GM10266 (cell line): ENCODE results near the gene C15orf62.

Source experiments
- DNase-seq: peaks from one replicate; pipeline ENCODE4 v3.0.0; 2012; ENCODE audit errors: extremely low spot score
- TF ChIP-seq, protein P1 (sequence below): IDR thresholded peaks from 2 replicates; pipeline ENCODE4 v1.5.1; 2012; ENCODE audit warnings: mild to moderate bottlenecking, low read depth; ENCODE audit not compliant: control insufficient read depth, insufficient read depth; ENCODE audit errors: missing control alignments

Gene C15orf62

DNA sequence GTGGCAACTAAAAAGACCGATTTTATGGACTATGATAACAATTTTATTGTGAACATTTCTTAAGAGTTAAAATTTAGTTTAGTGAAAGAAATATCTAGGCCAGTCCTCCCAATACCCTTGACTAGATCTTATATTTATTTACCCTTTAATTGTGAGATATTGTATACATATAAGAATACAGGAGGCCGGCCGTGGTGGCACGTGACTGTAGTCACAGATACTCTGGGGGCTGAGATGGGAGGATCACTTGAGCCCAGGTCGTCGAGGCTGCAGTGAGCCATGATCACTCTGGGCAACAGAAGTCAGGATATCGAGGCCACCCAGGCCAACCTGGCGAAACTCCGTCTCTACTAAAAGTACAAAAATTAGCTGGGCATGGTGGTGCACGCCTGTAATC lies 14.0 kb upstream of the C15orf62 start:
- TF ChIP-seq, protein P1, sequence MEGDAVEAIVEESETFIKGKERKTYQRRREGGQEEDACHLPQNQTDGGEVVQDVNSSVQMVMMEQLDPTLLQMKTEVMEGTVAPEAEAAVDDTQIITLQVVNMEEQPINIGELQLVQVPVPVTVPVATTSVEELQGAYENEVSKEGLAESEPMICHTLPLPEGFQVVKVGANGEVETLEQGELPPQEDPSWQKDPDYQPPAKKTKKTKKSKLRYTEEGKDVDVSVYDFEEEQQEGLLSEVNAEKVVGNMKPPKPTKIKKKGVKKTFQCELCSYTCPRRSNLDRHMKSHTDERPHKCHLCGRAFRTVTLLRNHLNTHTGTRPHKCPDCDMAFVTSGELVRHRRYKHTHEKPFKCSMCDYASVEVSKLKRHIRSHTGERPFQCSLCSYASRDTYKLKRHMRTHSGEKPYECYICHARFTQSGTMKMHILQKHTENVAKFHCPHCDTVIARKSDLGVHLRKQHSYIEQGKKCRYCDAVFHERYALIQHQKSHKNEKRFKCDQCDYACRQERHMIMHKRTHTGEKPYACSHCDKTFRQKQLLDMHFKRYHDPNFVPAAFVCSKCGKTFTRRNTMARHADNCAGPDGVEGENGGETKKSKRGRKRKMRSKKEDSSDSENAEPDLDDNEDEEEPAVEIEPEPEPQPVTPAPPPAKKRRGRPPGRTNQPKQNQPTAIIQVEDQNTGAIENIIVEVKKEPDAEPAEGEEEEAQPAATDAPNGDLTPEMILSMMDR: no peak

DNA sequence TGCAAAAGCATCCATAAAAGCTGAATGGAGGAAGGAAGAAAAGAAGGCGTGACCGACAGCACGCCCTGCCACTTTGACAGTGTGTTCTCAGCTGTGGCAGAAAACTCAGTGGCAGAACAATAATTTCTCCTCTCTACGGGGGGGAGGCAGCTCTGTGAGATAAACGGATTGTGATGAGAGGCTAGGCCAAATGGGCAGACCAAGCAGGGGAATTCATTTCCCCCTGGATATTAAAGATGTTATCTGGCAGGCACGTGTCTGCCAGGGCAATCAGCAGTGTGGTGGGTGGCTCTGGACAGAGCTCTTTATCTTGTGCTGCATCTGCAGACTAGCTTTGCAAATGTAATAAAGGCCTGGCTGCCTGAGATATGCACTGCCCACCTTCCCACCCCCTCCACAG lies 12.8 kb upstream of the C15orf62 start:
- TF ChIP-seq, protein P1: no peak
- DNase-seq: no peak

More for the DNA sequence above, 14.0 kb upstream of the C15orf62 start:
- no peak for DNase-seq

DNA sequence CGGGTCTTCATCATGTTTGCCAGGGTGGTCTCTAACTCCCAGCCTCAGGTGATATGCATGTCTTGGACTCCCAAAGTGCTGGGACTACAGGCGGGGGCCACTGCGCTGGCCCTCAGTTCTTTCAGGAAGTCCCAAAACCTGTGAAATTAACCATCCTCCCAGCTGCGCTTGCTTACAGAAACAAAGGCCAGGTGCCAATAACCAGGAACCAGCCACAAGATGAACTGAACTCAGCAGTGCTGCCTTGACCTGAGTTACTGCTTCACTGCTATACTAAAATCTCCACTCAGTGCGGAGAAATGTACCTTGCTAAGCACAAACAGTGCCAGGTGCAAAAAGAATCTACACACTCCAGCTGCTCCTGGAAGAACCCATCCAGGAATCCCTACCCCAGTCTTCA lies 9.8 kb upstream of the C15orf62 start:
- TF ChIP-seq, protein P1: no peak
- DNase-seq: no peak

DNA sequence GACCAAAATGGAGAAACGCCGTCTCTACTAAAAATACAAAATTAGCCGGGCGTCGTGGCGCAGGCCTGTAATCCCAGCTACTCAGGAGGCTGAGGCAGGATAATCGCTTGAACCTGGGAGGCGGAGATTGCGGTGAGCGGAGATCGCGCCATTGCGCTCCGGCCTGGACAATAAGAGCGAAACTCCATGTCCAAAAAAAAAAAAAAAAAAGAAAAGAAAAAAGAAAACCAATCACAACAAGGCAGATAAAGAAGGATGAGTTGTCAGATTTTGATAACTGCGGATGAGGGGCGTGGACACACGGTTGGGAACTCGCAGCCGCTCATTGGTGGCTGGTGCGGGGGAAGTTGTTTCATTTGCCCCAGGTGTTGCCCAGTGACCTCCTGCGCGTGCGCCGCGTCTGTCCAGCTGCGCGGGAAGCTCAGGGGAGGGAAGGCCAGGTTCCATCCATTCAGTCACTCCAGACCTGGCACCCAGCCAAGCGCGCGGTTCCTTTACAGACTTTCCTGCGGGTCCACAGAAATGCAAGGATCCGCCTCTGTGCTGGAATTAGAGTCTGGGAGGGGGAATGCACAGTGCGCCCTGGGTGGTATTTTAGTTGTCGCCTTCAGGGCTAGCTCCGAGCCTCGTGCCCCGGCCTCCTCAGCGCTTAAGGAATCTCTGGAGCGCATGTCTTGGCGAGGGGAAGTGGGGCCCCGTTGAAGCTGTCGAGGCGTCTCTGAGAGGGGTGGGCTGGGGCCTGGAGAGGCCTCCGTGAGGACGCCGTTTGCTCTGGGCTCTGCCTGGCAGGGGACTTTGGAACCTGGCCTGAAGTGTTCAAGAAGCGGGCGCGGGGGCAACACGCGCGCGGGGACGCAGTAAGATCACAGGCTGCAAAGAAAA lies 6.6 kb upstream of the C15orf62 start:
- peak; percentile 64 for DNase-seq
- TF ChIP-seq, protein P1: no peak

DNA sequence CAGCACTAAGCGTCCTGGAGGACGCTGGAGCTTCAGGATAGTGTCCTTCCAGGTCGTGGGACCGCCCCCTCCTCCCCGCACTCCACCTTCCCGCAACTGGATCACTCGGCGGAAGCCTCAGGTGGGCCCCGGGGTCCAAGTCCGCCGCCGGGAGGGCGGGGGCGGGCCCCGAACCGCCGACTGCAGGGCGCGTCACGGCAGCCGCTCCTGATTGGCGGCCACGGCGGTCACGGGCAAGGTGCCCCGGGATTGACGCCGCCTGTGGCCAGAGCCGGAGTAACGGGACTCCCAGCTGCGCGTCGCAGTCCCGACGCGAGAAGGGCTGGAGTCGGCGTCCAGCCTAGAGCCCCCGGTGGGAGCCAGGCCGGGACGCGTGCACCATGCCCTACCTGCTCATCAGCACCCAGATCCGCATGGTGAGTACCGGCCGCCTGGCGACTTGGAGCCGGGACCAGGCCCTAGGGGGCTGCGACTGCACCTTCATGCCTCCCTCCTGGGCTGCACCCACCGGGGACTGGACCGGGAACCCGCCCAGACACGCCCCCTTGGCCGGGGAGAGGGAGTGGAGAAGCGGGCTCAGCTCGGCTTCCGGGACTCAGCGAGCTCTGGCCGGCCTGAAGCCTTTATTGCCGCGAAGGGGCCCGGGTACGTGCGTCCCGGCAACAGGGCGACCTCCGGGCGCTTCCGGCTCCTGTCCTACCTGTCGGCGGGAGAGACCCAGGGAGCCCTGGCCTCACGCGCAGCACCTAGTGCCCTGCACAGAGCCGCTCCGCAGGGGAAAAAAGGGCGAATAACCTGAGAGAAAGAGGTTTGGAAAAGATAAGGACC lies 5.8 kb upstream of the C15orf62 start, which contains the start of gene GCHFR:
GCHFR (plus strand) TSS at position 268 of the 828 bp plus-strand sequence; CDS start at position 381, 113 bp downstream.
- peak; percentile 86 for DNase-seq
- TF ChIP-seq, protein P1: peak; percentile 53

DNA sequence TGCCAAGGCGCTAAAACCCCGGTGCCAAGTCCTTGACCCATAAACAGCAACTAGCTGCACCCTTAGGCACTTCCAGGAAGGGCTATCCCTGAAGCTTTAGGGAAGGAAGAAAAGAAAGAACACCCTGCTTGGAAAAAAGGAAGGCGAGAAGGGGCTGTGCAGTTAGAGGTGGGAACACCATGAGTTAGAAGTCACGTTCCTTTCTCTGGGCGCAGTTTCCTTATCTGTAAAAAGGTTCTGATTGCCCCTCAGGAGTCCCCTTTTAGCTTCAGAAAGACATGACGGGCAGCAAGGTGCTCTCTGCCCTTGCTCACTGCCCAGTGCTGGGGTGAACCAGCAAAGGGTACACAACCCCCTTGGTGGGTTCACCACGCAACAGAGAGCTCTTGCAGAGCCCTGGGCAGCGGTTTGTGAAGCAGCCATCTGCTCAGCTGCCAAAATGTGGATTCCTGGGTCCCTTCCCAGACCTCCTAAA lies 5.1 kb upstream of the C15orf62 start:
- TF ChIP-seq, protein P1: no peak
- no peak for DNase-seq
